Hepatocyte (in vitro differentiated cells): ENCODE data around the gene DIP2C. TPM values are rescaled to one million over a fixed set of nuclear protein-coding genes. Genes with fewer than 3 reads are reported as not detected.

ENCODE experiments used
- DNase-seq: peaks from one replicate; pipeline ENCODE4 v3.0.0-alpha.2; 2016; ENCODE audit warnings: low spot score
- H2AFZ ChIP-seq: fragments of 200-600 bp; sonication (generic); 2 replicates; pipeline ENCODE4 v1.6.0; 2016; ENCODE audit warnings: antibody characterized with exemption, mild to moderate bottlenecking
- H3K27ac ChIP-seq: fragments of 200-600 bp; sonication (generic); 2 replicates; pipeline ENCODE4 v1.5.1; 2016; ENCODE audit warnings: mild to moderate bottlenecking
- H3K27me3 ChIP-seq: fragments of 200-600 bp; sonication (generic); 2 replicates; pipeline ENCODE4 v1.6.1; 2016
- H3K36me3 ChIP-seq: fragments of 200-600 bp; sonication (generic); replicated peaks from 2 replicates; pipeline ENCODE4 v1.5.1; 2016; ENCODE audit warnings: low read depth; ENCODE audit not compliant: insufficient read depth
- H3K4me1 ChIP-seq: fragments of 200-600 bp; sonication (generic); 2 replicates; pipeline ENCODE4 v1.5.1; 2016; ENCODE audit warnings: mild to moderate bottlenecking, moderate library complexity; ENCODE audit not compliant: insufficient read depth
- H3K4me2 ChIP-seq: fragments of 200-600 bp; sonication (generic); 2 replicates; pipeline ENCODE4 v1.6.0; 2016
- H3K4me3 ChIP-seq: fragments of 200-600 bp; sonication (generic); 2 replicates; pipeline ENCODE4 v1.5.1; 2016; ENCODE audit warnings: mild to moderate bottlenecking
- H3K79me2 ChIP-seq: fragments of 200-600 bp; sonication (generic); 2 replicates; pipeline ENCODE4 v1.6.0; 2017; ENCODE audit warnings: mild to moderate bottlenecking
- H3K9me2 ChIP-seq: fragments of 200-600 bp; sonication (generic); replicated peaks from 2 replicates; pipeline ENCODE4 v1.6.0; 2017; ENCODE audit warnings: mild to moderate bottlenecking; ENCODE audit not compliant: insufficient read depth
- H3K9me3 ChIP-seq: fragments of 200-600 bp; sonication (generic); 2 replicates; pipeline ENCODE4 v1.5.1; 2016; ENCODE audit warnings: low read depth, mild to moderate bottlenecking
- H4K20me1 ChIP-seq: fragments of 200-600 bp; sonication (generic); 2 replicates; pipeline ENCODE4 v1.6.0; 2016; ENCODE audit warnings: mild to moderate bottlenecking; ENCODE audit not compliant: insufficient read depth, poor library complexity, severe bottlenecking
- CTCF ChIP-seq: fragments of 200-600 bp; sonication (generic); IDR thresholded peaks from 2 replicates; pipeline ENCODE4 v1.5.1; 2016; ENCODE audit warnings: antibody characterized with exemption, mild to moderate bottlenecking; ENCODE audit not compliant: poor library complexity
- EZH2 ChIP-seq: fragments of 200-600 bp; sonication (generic); IDR thresholded peaks from 2 replicates; pipeline ENCODE4 v1.6.1; 2016; ENCODE audit warnings: antibody characterized with exemption, mild to moderate bottlenecking, borderline replicate concordance
- EZH2phosphoT487 ChIP-seq: fragments of 200-600 bp; sonication (generic); IDR thresholded peaks from one replicate; pipeline ENCODE4 v1.6.1; 2018; ENCODE audit warnings: antibody characterized with exemption, mild to moderate bottlenecking, low read depth, moderate library complexity; ENCODE audit not compliant: unreplicated experiment, severe bottlenecking
- WGBS: methylation state at CpG from one replicate; pipeline ENCODE4 v1.1.6; 2016; ENCODE audit warnings: low lambda C conversion rate; ENCODE audit errors: missing lambda C conversion rate; 5-methylcytosine and 5-hydroxymethylcytosine counted together
- polyA plus RNA-seq: library from polyadenylated mRNA; unstranded; fragments of >200 nt; fragmentation: Nextera tagmentation; extraction: Ambion mirVana; gene quantifications from 2 replicates; pipeline ENCODE4 v1.2.1, GENCODE V29; 2016
- total RNA-seq: library from RNA; depleted of rRNA; stranded (reverse); fragments of >200 nt; gene quantifications from 2 replicates; pipeline ENCODE4 v1.2.3, GENCODE V29; 2014

Gene DIP2C
- total and polyA plus RNA-seq, 2 experiments from 2014 or later: 11.1 to 12.8 TPM

- Histone ChIP-seq H3K4me3 (no peak overlapping the region), H3K79me2 (peaks cover 81% of the 10 kb centered on the region), H3K4me2 (no peak overlapping the region)
Observed at GRCh38 chr10:593421-593820, 96.0 kb downstream of the DIP2C start.

GRCh38 chr10:593016-593415, 96.5 kb downstream of the DIP2C start:
- TF ChIP-seq EZH2phosphoT487: no peak
- TF ChIP-seq CTCF: no peak
- no peak for TF ChIP-seq EZH2
- 93% methylated on average over 7 of the region's 7 CpGs for WGBS
- H3K27ac ChIP-seq: no peak overlapping the region
- H3K36me3 ChIP-seq: no peaks in the 10 kb centered on the region
- no peak overlapping the region for H3K4me3 ChIP-seq
- H4K20me1 ChIP-seq: peaks cover 16% of the 10 kb centered on the region
- H2AFZ ChIP-seq: no peak overlapping the region
- H3K4me1 ChIP-seq: no peaks in the 10 kb centered on the region
- no peaks in the 10 kb centered on the region for H3K9me2 ChIP-seq
- no peaks in the 10 kb centered on the region for H3K27me3 ChIP-seq
- H3K79me2 ChIP-seq: peaks cover 80% of the 10 kb centered on the region
- H3K9me3 ChIP-seq: no peaks in the 10 kb centered on the region
- DNase-seq: no peak
- H3K4me2 ChIP-seq: no peak overlapping the region

More at GRCh38 chr10:593421-593820, 96.0 kb downstream of the DIP2C start:
- Histone ChIP-seq H3K27ac (no peak overlapping the region), H4K20me1 (peaks cover 18% of the 10 kb centered on the region), H3K9me2 (no peaks in the 10 kb centered on the region), H2AFZ (no peak overlapping the region), H3K36me3 (no peaks in the 10 kb centered on the region), H3K27me3 (no peaks in the 10 kb centered on the region), H3K4me1 (no peaks in the 10 kb centered on the region), H3K9me3 (no peaks in the 10 kb centered on the region)
- DNase-seq: no peak
- TF ChIP-seq EZH2phosphoT487: no peak
- TF ChIP-seq EZH2: no peak
- TF ChIP-seq CTCF: no peak
- 91% methylated on average over 12 of the region's 15 CpGs for WGBS

- peaks cover 78% of the 10 kb centered on the region for H3K79me2 ChIP-seq
- no peaks in the 10 kb centered on the region for H3K9me3 ChIP-seq
- H3K36me3 ChIP-seq: no peaks in the 10 kb centered on the region
- no peak overlapping the region for H3K4me3 ChIP-seq
- no peak overlapping the region for H3K27ac ChIP-seq
- 90% methylated on average over 11 of the region's 11 CpGs for WGBS
- no peak overlapping the region for H3K4me2 ChIP-seq
- TF ChIP-seq EZH2phosphoT487: no peak
- no peak for TF ChIP-seq CTCF
- no peak for TF ChIP-seq EZH2
- DNase-seq: no peak
- no peak overlapping the region for H2AFZ ChIP-seq
- no peaks in the 10 kb centered on the region for H3K9me2 ChIP-seq
- H3K27me3 ChIP-seq: no peaks in the 10 kb centered on the region
- H4K20me1 ChIP-seq: peaks cover 15% of the 10 kb centered on the region
- no peaks in the 10 kb centered on the region for H3K4me1 ChIP-seq
Observed at GRCh38 chr10:591646-592045, 97.8 kb downstream of the DIP2C start.

- no peak overlapping the region for H3K4me2 ChIP-seq
- TF ChIP-seq EZH2 (no peak), CTCF (no peak), EZH2phosphoT487 (no peak)
- H3K9me2 ChIP-seq: no peaks in the 10 kb centered on the region
- no peak overlapping the region for H2AFZ ChIP-seq
- H3K79me2 ChIP-seq: peaks cover 84% of the 10 kb centered on the region
- no peaks in the 10 kb centered on the region for H3K4me1 ChIP-seq
- no peak for DNase-seq
- no peak overlapping the region for H3K4me3 ChIP-seq
- WGBS: 98% methylated on average over 10 of the region's 10 CpGs
- no peaks in the 10 kb centered on the region for H3K36me3 ChIP-seq
- H3K27ac ChIP-seq: no peak overlapping the region
- peaks cover 18% of the 10 kb centered on the region for H4K20me1 ChIP-seq
- H3K9me3 ChIP-seq: no peaks in the 10 kb centered on the region
- no peaks in the 10 kb centered on the region for H3K27me3 ChIP-seq
Observed at GRCh38 chr10:590721-591120, 98.7 kb downstream of the DIP2C start.
